Calu3 (cell line): ENCODE results near the gene LCE1F. TPM values are rescaled to one million over a fixed set of nuclear protein-coding genes. Genes with fewer than 3 reads are reported as not detected.

Experiments
- BruUV-seq: library from RNA; stranded (reverse); fragments of 400-500 nt; replicated peaks from 2 replicates; lab custom pipeline; 2021; lab: Mats Ljungman, UMichigan
- CTCF ChIA-PET: fragments of 300-600 bp; sonication (Branson Sonifier 250); formaldehyde crosslinking; loops from one replicate; lab custom pipeline; 2022; ENCODE audit warnings: antibody characterized with exemption; lab: Charles Lee
- DNase-seq: peaks from one replicate; pipeline ENCODE4 v3.0.0; 2022
- H3K27ac Mint-ChIP-seq: one replicate; pipeline ENCODE4 v1.8.0; 2022; ENCODE audit warnings: mixed read lengths; ENCODE audit not compliant: unreplicated experiment
- H3K27me3 Mint-ChIP-seq: one replicate; pipeline ENCODE4 v1.8.0; 2022; ENCODE audit warnings: mixed read lengths; ENCODE audit not compliant: unreplicated experiment
- H3K36me3 Mint-ChIP-seq: one replicate; pipeline ENCODE4 v1.8.0; 2022; ENCODE audit warnings: mild to moderate bottlenecking, moderate library complexity, mixed read lengths; ENCODE audit not compliant: insufficient read depth, unreplicated experiment
- H3K4me1 Mint-ChIP-seq: one replicate; pipeline ENCODE4 v1.8.0; 2022; ENCODE audit warnings: mild to moderate bottlenecking, low read depth, mixed read lengths; ENCODE audit not compliant: unreplicated experiment
- H3K4me3 Mint-ChIP-seq: one replicate; pipeline ENCODE4 v1.8.0; 2022; ENCODE audit warnings: mild to moderate bottlenecking, low read depth, moderate library complexity, mixed read lengths; ENCODE audit not compliant: unreplicated experiment
- H3K9me3 Mint-ChIP-seq: one replicate; pipeline ENCODE4 v1.8.0; 2022; ENCODE audit warnings: low read depth, mixed read lengths; ENCODE audit not compliant: unreplicated experiment
- intact Hi-C: fragments of 100-400 bp; cut with micrococcal nuclease; formaldehyde crosslinking; loops from one replicate; pipeline ENCODE4 v1.10.0; 2022; ENCODE audit not compliant: unreplicated experiment
- total RNA-seq: library from RNA; stranded (reverse); gene quantifications from 2 replicates; pipeline ENCODE4 v1.2.3, GENCODE V29; 2022
- TF ChIP-seq, protein P1 (sequence below): fragments of 200-600 bp; IDR thresholded peaks from one replicate; pipeline ENCODE4 v1.8.0; 2022; ENCODE audit warnings: antibody characterized with exemption; ENCODE audit not compliant: unreplicated experiment

LCE1F gene
- total RNA-seq, 1 experiment from 2014 or later: not detected

DNA sequence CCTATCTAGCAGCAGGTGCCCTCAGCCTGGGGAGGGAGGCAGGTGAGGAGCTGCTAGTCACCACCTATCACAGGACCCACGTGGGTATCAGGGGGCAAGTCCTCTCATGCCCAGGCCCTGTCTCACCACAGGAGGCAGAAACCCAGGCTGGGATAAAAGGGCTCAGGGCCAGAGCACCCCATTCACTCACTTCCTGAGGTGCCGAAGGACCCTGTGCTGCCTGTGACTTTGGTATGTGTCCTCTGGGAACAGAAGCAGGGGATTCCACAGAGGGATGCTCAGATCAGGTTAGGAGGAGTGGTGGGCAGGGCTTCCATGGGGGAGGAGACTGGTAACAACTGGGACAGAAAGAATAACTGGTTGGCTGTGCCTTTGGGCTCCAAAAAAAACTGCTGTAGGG is 11.1 kb downstream of the LCE1F start, which contains the start of gene LCE1E:
Gene LCE1E, plus strand, starts transcription at position 181 of the 400 bp plus-strand sequence. CDS start 1,043 bp downstream, outside the sequence.
- TF ChIP-seq, protein P1, sequence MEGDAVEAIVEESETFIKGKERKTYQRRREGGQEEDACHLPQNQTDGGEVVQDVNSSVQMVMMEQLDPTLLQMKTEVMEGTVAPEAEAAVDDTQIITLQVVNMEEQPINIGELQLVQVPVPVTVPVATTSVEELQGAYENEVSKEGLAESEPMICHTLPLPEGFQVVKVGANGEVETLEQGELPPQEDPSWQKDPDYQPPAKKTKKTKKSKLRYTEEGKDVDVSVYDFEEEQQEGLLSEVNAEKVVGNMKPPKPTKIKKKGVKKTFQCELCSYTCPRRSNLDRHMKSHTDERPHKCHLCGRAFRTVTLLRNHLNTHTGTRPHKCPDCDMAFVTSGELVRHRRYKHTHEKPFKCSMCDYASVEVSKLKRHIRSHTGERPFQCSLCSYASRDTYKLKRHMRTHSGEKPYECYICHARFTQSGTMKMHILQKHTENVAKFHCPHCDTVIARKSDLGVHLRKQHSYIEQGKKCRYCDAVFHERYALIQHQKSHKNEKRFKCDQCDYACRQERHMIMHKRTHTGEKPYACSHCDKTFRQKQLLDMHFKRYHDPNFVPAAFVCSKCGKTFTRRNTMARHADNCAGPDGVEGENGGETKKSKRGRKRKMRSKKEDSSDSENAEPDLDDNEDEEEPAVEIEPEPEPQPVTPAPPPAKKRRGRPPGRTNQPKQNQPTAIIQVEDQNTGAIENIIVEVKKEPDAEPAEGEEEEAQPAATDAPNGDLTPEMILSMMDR: no peak
- Mint-ChIP-seq H3K4me3 (no peak within 1 kb of the TSS), H3K27ac (no peak within 1 kb of the TSS), H3K9me3 (no peaks in the 10 kb centered on the region), H3K4me1 (peaks cover 43% of the 10 kb centered on the region), H3K36me3 (no peaks in the 10 kb centered on the region), H3K27me3 (no peaks in the 10 kb centered on the region)
- CTCF ChIA-PET: no interaction called here
- intact Hi-C loops: no loop called here
- BruUV-seq: no TSS peak
- no peak for DNase-seq

DNA sequence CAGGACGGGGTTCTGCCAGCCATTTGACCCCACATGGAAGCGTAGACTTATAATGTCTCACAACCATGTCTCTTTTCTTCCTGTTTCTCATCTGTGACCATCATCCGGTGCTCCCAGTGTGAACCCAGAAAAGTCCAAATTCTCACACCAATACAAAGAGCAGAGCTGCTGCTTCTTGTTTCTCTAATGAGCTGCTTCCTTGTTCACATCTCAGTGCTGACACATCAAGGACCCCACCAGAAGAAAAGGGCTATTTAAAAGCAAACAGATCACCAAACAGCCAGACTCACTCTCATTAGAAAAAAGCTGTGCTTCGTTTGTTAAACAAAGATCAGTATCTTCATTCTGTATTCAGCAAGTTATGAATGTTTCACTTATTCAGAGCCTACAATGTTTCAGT is 20.7 kb downstream of the LCE1F start:
- H3K36me3 Mint-ChIP-seq: no peaks in the 10 kb centered on the region
- no peak overlapping the region for H3K27ac Mint-ChIP-seq
- no TSS peak for BruUV-seq
- H3K9me3 Mint-ChIP-seq: no peaks in the 10 kb centered on the region
- peaks cover 55% of the 10 kb centered on the region for H3K27me3 Mint-ChIP-seq
- CTCF ChIA-PET: no interaction called here
- intact Hi-C loops: no loop called here
- H3K4me1 Mint-ChIP-seq: peaks cover 7% of the 10 kb centered on the region
- H3K4me3 Mint-ChIP-seq: no peak overlapping the region
- no peak for DNase-seq
- TF ChIP-seq, protein P1: no peak

DNA sequence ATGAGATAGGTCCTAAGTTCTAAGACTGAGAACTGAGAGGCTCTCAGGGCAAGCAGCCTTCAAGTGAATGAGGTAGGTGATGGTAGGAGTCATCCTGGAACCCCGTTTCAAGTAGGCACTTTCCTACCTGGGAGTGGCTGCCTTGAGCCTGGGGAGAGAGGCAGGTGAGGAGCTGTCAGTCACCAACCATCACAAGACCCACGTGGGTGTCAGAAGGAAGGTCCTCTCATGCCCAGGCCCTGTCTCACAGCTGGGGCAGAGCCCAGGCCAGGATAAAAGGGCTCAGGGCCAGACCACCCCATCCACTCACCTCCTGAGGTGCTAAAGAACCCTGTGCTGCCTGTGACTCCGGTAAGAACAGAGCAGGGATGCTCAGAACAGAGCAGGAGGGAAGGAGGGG is 21.5 kb downstream of the LCE1F start, which contains the start of gene LCE1D:
Gene LCE1D, plus strand, starts transcription at position 301 of the 400 bp plus-strand sequence. CDS start 1,074 bp downstream, outside the sequence.
- no TSS peak for BruUV-seq
- Mint-ChIP-seq H3K4me3 (no peak within 1 kb of the TSS), H3K4me1 (no peaks in the 10 kb centered on the region), H3K27me3 (peaks cover 62% of the 10 kb centered on the region), H3K36me3 (no peaks in the 10 kb centered on the region), H3K27ac (no peak within 1 kb of the TSS), H3K9me3 (no peaks in the 10 kb centered on the region)
- no peak for DNase-seq
- intact Hi-C loops: no loop called here
- CTCF ChIA-PET: no interaction called here
- TF ChIP-seq, protein P1: no peak

DNA sequence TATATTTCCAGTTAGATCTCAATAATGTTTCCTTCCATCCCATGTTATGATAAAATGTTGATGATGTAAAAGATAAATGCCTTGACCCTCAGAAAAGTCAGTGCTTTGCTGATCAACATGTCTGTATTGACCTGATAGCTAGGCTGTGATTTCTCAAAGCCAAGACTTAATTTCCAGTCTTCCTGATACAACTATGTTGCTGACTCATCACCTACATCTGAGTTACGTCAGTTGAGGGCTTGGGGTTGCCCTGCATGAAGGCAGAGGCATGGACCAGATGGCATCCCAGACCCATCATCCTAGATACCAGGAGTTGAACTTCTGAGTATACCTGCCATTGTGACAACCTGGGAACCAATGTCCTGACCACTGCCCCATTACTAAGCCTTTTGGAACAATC is 26.4 kb downstream of the LCE1F start:
- intact Hi-C loops: no loop called here
- H3K27ac Mint-ChIP-seq: no peak overlapping the region
- TF ChIP-seq, protein P1: no peak
- H3K27me3 Mint-ChIP-seq: peaks cover 77% of the 10 kb centered on the region
- no TSS peak for BruUV-seq
- DNase-seq: no peak
- CTCF ChIA-PET: interaction anchor here (1.5 kb wide), 1 partner anchor 45 kb away, joined by 3 read pairs; no protein-coding TSS in a partner anchor
- no peaks in the 10 kb centered on the region for H3K36me3 Mint-ChIP-seq
- no peaks in the 10 kb centered on the region for H3K9me3 Mint-ChIP-seq
- no peak overlapping the region for H3K4me3 Mint-ChIP-seq
- H3K4me1 Mint-ChIP-seq: no peaks in the 10 kb centered on the region
